Neural cell (in vitro differentiated cells): ENCODE results near the gene CCDC88A. TPM values are rescaled to one million over a fixed set of nuclear protein-coding genes. Genes with fewer than 3 reads are reported as not detected.

Experiments
- H2AFZ ChIP-seq: fragments of 200-600, 300-800 bp; sonication (generic), shearing (Covaris generic); 2 replicates; pipeline ENCODE4 v1.6.0; 2014; ENCODE audit warnings: low read depth, mild to moderate bottlenecking, antibody characterized with exemption, low read length, moderate library complexity
- H3F3A ChIP-seq: fragments of 200-600 bp; shearing (Covaris generic); 2 replicates; pipeline ENCODE4 v1.6.1; 2016; ENCODE audit warnings: mild to moderate bottlenecking, moderate library complexity, mixed read lengths, antibody characterized with exemption, low read length; ENCODE audit not compliant: insufficient read depth, poor library complexity, severe bottlenecking
- H3K27ac ChIP-seq: fragments of 200-600, 300-800 bp; sonication (generic), shearing (Covaris generic); 2 replicates; pipeline ENCODE4 v1.5.1; 2014; ENCODE audit warnings: mild to moderate bottlenecking, low read length, moderate library complexity
- H3K27me3 ChIP-seq: fragments of 300-800, 200-600 bp; sonication (generic), shearing (Covaris generic); 2 replicates; pipeline ENCODE4 v1.6.0; 2014; ENCODE audit warnings: mild to moderate bottlenecking, low read depth, low read length, moderate library complexity; ENCODE audit not compliant: insufficient read depth
- H3K36me3 ChIP-seq: fragments of 300-800, 200-600 bp; sonication (generic), shearing (Covaris generic); 2 replicates; pipeline ENCODE4 v1.5.1; 2014; ENCODE audit warnings: mild to moderate bottlenecking, antibody characterized with exemption, low read length, moderate library complexity; ENCODE audit not compliant: insufficient read depth
- H3K4me2 ChIP-seq: fragments of 300-800, 200-600 bp; sonication (generic), shearing (Covaris generic); 2 replicates; pipeline ENCODE4 v1.6.0; 2014; ENCODE audit warnings: mild to moderate bottlenecking, low read length
- H3K4me3 ChIP-seq: fragments of 300-800, 200-600 bp; sonication (generic), shearing (Covaris generic); 2 replicates; pipeline ENCODE4 v1.5.1; 2014; ENCODE audit warnings: mild to moderate bottlenecking, low read length, moderate library complexity
- H3K79me2 ChIP-seq: fragments of 200-600 bp; shearing (Covaris generic); replicated peaks from 2 replicates; pipeline ENCODE4 v1.6.0; 2014; ENCODE audit warnings: mild to moderate bottlenecking, low read length, moderate library complexity; ENCODE audit not compliant: insufficient read depth
- H3K9ac ChIP-seq: fragments of 300-800, 200-600 bp; sonication (generic), shearing (Covaris generic); 2 replicates; pipeline ENCODE4 v1.6.1; 2016; ENCODE audit warnings: mild to moderate bottlenecking, low read length, mixed read lengths
- H3K9me2 ChIP-seq: fragments of 200-600 bp; shearing (Covaris generic); 2 replicates; pipeline ENCODE4 v1.6.1; 2016; ENCODE audit warnings: mild to moderate bottlenecking, low read length, mixed read lengths; ENCODE audit not compliant: insufficient read depth
- H3K9me3 ChIP-seq: fragments of 200-600, 300-800 bp; sonication (generic), shearing (Covaris generic); 2 replicates; pipeline ENCODE4 v1.6.1; 2016; ENCODE audit warnings: mild to moderate bottlenecking, mixed run types, low read length, moderate library complexity, mixed read lengths
- H4K20me1 ChIP-seq: fragments of 200-600 bp; shearing (Covaris generic); 2 replicates; pipeline ENCODE4 v1.6.1; 2016; ENCODE audit warnings: mild to moderate bottlenecking, mixed run types; ENCODE audit not compliant: insufficient read depth
- EP300 ChIP-seq: fragments of 450-650 bp; conservative IDR thresholded peaks from 2 replicates; pipeline ENCODE4 v1.6.1; 2014; ENCODE audit warnings: antibody characterized with exemption, mild to moderate bottlenecking, moderate library complexity; ENCODE audit not compliant: poor library complexity, severe bottlenecking
- EZH2 ChIP-seq: fragments of 200-600, 300-800 bp; shearing (Covaris generic), sonication (generic); IDR thresholded peaks from 2 replicates; pipeline ENCODE4 v1.6.1; 2014; ENCODE audit warnings: antibody characterized with exemption, low read length, borderline replicate concordance, mild to moderate bottlenecking; ENCODE audit not compliant: insufficient read depth, poor library complexity, severe bottlenecking
- MXI1 ChIP-seq: fragments of 450-650 bp; conservative IDR thresholded peaks from 2 replicates; pipeline ENCODE4 v1.6.1; 2014; ENCODE audit warnings: antibody characterized with exemption, mild to moderate bottlenecking; ENCODE audit not compliant: poor library complexity, severe bottlenecking
- POLR2AphosphoS5 ChIP-seq: IDR thresholded peaks from 2 replicates; pipeline ENCODE4 v1.6.1; 2012
- RAD21 ChIP-seq: fragments of 450-650 bp; conservative IDR thresholded peaks from 2 replicates; pipeline ENCODE4 v1.6.1; 2014; ENCODE audit warnings: antibody characterized with exemption, mild to moderate bottlenecking, moderate library complexity
- SMC3 ChIP-seq: fragments of 450-650 bp; conservative IDR thresholded peaks from 2 replicates; pipeline ENCODE4 v1.6.1; 2014; ENCODE audit warnings: antibody characterized with exemption, mild to moderate bottlenecking, moderate library complexity; ENCODE audit not compliant: poor library complexity
- TAF1 ChIP-seq: IDR thresholded peaks from 2 replicates; pipeline ENCODE4 v1.6.1; 2012; ENCODE audit warnings: low read depth
- polyA plus RNA-seq: library from polyadenylated mRNA; depleted of rRNA; stranded (reverse); fragments of >200 nt; gene quantifications from 2 replicates; pipeline ENCODE4 v1.2.3, GENCODE V29; 2014
- TF ChIP-seq, protein P1 (sequence below): IDR thresholded peaks from 2 replicates; pipeline ENCODE4 v1.6.1; 2012; ENCODE audit warnings: borderline replicate concordance
- TF ChIP-seq, protein P2 (sequence below): fragments of 450-650 bp; IDR thresholded peaks from 2 replicates; pipeline ENCODE4 v1.5.1; 2014; ENCODE audit warnings: antibody characterized with exemption, mild to moderate bottlenecking, moderate library complexity; ENCODE audit not compliant: poor library complexity, severe bottlenecking

Gene CCDC88A
- polyA plus RNA-seq, 1 donor from 2014 or later: 224 TPM

- Histone ChIP-seq H3K27ac (no peak overlapping the region), H3K36me3 (peaks cover 18% of the 10 kb centered on the region), H3K9ac (no peak overlapping the region)
Observed at GRCh38 chr2:55311444-55311870, 108.2 kb downstream of the CCDC88A start.

DNA sequence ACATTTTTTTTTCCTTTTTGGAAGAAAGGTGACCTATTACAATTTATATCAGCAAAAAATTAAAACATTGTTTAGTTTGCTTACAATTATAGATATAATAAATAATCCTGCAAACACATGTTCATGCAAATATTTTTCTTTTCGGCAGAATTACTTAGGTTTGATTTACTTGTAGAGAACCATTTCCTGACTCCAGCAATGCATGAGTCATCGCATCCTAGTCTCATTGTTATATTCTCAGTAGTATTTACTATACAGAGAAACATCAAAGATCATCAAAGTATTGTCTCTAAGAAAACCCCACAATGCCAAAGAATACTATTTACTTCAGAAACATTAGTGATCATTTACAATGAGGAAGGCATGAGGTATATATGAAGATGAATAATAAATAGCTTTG, 110.2 kb downstream of the CCDC88A start:
- H3K4me3 ChIP-seq: no peak overlapping the region
- peaks cover 15% of the 10 kb centered on the region for H3K36me3 ChIP-seq
- no peaks in the 10 kb centered on the region for H3K79me2 ChIP-seq
- no peak overlapping the region for H3K27ac ChIP-seq
- no peaks in the 10 kb centered on the region for H3K27me3 ChIP-seq
- H3K9me3 ChIP-seq: no peaks in the 10 kb centered on the region
- H3K4me2 ChIP-seq: no peak overlapping the region
- no peak overlapping the region for H2AFZ ChIP-seq
- H3K9ac ChIP-seq: no peak overlapping the region
- TF ChIP-seq POLR2AphosphoS5 (no peak), MXI1 (no peak), EZH2 (no peak), RAD21 (no peak), TAF1 (no peak)
- TF ChIP-seq, protein P1, sequence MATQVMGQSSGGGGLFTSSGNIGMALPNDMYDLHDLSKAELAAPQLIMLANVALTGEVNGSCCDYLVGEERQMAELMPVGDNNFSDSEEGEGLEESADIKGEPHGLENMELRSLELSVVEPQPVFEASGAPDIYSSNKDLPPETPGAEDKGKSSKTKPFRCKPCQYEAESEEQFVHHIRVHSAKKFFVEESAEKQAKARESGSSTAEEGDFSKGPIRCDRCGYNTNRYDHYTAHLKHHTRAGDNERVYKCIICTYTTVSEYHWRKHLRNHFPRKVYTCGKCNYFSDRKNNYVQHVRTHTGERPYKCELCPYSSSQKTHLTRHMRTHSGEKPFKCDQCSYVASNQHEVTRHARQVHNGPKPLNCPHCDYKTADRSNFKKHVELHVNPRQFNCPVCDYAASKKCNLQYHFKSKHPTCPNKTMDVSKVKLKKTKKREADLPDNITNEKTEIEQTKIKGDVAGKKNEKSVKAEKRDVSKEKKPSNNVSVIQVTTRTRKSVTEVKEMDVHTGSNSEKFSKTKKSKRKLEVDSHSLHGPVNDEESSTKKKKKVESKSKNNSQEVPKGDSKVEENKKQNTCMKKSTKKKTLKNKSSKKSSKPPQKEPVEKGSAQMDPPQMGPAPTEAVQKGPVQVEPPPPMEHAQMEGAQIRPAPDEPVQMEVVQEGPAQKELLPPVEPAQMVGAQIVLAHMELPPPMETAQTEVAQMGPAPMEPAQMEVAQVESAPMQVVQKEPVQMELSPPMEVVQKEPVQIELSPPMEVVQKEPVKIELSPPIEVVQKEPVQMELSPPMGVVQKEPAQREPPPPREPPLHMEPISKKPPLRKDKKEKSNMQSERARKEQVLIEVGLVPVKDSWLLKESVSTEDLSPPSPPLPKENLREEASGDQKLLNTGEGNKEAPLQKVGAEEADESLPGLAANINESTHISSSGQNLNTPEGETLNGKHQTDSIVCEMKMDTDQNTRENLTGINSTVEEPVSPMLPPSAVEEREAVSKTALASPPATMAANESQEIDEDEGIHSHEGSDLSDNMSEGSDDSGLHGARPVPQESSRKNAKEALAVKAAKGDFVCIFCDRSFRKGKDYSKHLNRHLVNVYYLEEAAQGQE: no peak
- TF ChIP-seq, protein P2, sequence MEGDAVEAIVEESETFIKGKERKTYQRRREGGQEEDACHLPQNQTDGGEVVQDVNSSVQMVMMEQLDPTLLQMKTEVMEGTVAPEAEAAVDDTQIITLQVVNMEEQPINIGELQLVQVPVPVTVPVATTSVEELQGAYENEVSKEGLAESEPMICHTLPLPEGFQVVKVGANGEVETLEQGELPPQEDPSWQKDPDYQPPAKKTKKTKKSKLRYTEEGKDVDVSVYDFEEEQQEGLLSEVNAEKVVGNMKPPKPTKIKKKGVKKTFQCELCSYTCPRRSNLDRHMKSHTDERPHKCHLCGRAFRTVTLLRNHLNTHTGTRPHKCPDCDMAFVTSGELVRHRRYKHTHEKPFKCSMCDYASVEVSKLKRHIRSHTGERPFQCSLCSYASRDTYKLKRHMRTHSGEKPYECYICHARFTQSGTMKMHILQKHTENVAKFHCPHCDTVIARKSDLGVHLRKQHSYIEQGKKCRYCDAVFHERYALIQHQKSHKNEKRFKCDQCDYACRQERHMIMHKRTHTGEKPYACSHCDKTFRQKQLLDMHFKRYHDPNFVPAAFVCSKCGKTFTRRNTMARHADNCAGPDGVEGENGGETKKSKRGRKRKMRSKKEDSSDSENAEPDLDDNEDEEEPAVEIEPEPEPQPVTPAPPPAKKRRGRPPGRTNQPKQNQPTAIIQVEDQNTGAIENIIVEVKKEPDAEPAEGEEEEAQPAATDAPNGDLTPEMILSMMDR: no peak
- H3K9me2 ChIP-seq: no peaks in the 10 kb centered on the region
- no peaks in the 10 kb centered on the region for H3F3A ChIP-seq
- H4K20me1 ChIP-seq: no peaks in the 10 kb centered on the region

More at GRCh38 chr2:55311444-55311870, 108.2 kb downstream of the CCDC88A start:
- Histone ChIP-seq H4K20me1 (no peaks in the 10 kb centered on the region), H3K9me2 (no peaks in the 10 kb centered on the region), H2AFZ (no peak overlapping the region), H3F3A (no peaks in the 10 kb centered on the region), H3K4me2 (no peak overlapping the region), H3K79me2 (no peaks in the 10 kb centered on the region), H3K4me3 (no peak overlapping the region), H3K27me3 (no peaks in the 10 kb centered on the region), H3K9me3 (no peaks in the 10 kb centered on the region)
- TF ChIP-seq, protein P2: no peak
- TF ChIP-seq, protein P1: no peak
- TF ChIP-seq SMC3: no peak
- TF ChIP-seq POLR2AphosphoS5: no peak
- TF ChIP-seq RAD21: no peak
- no peak for TF ChIP-seq EP300
- TF ChIP-seq MXI1: no peak
- TF ChIP-seq EZH2: no peak
- TF ChIP-seq TAF1: no peak
